ENCODE measurements around the gene SYT9.

GRCh38 chr11:7495882-7496551 is 244.3 kb downstream of the SYT9 start:
- TF ChIP-seq CTCF (IDR thresholded peaks at IDR 0.05): no peak
- no peak for TF ChIP-seq EZH2 (IDR thresholded peaks at IDR 0.05; ENCODE audit: borderline replicate concordance, insufficient read depth, low read depth, low read length, poor library complexity, severe bottlenecking)

All from B cell (primary cell).